ENCODE measurements around the gene PSRC1.

The PSRC1 gene

DNA sequence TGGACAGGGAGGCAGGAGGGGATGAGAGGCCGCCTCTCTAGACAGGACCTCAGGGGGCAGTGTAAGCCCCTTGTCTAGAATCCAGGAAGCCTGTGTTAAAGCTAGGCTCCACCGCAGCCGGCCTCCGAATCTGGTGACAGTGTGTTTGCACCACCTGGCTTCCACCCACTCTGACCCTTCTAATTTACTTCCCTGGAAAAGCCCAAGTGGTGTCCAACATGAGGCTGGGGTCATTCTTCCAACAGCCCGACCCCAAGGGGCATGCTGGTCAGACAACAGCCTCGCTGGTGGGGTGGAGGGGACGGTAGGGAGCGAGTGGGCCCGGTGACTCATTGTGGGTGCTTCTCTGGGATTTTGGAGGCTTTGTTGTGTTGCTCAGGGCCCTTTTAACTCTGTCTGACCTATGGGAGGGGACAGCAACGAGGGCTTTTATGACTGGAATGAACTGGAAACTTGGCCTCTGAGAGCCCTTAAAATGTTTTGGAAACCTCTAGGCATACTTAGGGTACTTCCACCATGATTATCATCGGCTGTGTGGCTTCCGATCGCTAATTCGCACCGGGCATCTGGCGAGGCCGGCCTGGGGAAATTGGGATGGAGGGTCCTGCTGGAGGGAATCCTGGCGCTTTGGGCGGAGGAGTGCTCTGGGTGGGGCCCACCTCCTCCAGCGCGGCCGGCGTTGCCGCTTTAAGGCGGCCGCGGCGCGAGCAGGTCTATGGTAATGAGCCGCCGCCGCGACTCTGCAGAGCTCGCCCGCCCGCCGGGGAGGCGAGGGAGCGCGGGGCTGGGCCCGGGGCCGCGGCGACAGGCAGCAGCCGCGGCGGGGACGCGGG lies 33.9 kb downstream of the PSRC1 start, which contains the start of gene CELSR2:
CELSR2 (plus strand) TSS at position 743 of the 833 bp plus-strand sequence. CDS start 541 bp downstream, outside the sequence.
- FAIRE-seq, result no peak

DNA sequence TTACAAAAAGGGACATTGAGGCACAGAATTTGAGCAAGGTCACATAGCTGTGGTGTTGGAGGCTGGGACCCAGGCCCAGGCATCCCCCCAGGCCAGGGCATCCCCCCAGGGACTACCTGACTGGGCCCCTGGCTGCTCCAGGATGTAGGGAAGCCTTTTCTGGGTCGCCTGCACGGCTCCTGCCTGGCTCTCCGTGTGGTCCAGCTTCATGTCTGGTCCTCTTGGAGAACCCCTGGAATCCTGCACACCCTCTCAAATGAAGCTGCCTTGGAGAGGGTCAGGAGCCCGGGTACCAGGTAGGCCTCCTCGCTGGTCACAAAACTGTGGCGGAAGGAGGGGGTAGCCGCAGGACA lies 34.5 kb downstream of the PSRC1 start:
- DNase-seq (ENCODE audit: insufficient read length, low spot score), result no peak
- no peak for FAIRE-seq

More for the DNA sequence above, 33.9 kb downstream of the PSRC1 start, which contains the start of gene CELSR2:
- peak; percentile 98 for DNase-seq (ENCODE audit: insufficient read length, low spot score)

DNA sequence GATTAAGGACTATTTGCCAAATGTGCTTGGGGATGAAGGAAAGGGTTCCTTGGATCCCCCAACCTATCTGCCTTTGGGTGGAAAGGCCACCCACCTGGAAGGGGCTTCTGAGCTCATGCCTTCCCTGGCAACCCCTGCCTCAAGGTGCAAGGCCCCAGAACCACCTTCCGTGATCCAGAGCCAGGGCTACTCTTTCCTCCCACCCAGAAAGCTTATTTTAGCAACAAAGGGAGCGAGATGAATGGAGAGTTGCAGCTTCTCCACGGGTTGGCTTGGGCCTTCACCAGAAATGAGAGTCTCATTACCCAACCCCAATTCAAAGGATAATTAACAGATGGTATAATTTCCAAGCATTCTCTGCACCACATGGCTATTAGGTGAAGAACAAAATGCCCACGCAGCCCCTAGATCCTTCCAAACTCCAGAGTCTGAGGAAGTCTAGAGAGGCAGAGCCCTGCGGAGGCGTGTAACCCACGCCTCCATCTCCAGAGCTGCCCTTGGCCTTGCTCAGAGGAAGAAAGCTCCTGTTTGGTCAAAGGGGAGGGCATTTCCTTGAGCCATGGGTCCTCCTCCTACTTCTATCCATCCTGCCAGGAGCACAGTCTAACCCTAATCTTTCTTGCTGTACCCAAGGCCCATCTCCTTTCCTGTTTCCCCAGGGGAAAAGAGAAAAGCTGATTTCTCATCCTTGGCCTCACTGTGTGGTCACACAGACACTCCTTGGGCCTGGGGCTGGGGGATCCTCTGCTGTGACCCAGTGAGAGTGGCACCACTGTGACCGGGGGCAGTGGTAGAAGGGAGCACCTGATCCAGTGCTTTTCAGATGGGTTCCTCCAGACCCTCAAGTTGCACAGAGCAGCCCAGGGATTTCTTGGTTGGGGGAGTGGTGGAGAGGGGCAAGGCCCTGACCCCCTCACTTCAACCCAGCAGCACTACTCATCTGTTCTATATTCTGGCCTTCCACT lies 35.3 kb downstream of the PSRC1 start:
- FAIRE-seq (no peak), DNase-seq (ENCODE audit: insufficient read length, low spot score) (no peak)

DNA sequence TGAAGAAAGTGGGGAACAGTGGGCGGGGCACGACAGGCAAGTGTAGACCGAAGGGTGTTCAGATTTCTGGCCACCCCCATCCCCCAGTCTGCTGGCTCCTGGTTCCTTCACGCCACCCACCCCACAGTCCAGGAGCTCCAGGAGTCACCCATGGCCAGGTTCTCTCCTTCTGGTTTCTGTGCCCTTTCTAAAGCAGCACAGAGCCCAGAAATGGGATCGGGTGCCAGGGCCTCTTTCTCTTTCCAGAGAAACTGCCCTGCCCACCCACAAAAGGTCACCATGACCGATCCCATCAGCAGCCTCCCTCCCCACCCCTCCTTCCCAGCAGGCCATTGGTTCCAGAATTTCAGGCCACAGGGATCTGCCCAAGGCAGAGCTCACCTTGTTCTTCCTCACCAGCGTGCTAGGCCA lies 36.8 kb downstream of the PSRC1 start:
- DNase-seq (ENCODE audit: insufficient read length, low spot score), result no peak
- FAIRE-seq, result no peak

DNA sequence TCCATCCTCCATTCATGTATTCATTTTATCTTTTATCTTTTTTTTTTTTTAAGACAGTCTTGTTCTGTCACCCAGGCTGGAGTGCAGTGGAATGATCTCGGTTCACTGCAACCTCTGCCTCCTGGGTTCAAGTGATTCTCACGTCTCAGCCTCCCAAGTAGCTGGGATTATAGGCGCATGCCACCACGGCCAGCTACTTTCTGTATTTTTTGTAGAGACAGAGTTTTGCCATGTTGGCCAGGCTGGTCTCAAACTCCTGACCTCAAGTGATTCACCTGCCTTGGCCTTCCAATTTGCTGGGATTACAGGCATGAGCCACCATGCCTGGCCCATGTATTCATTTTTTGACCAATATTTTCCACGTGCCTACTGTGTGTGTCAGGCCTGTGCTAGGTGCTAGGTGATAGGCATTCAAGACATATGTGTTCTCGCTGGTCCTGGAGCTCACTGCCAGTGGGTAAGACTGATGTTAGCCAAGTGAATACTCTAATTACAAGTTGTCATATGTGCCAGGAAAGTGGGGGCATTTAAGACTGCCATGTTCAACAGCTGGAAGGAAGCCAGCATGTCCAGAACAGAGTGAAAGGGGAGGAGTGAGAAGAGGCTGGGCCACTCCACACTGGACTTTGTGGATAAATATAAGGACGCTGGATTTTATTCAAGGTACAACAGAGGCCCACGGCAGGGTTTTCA lies 38.9 kb downstream of the PSRC1 start:
- FAIRE-seq (no peak), DNase-seq (ENCODE audit: insufficient read length, low spot score) (no peak)

DNA sequence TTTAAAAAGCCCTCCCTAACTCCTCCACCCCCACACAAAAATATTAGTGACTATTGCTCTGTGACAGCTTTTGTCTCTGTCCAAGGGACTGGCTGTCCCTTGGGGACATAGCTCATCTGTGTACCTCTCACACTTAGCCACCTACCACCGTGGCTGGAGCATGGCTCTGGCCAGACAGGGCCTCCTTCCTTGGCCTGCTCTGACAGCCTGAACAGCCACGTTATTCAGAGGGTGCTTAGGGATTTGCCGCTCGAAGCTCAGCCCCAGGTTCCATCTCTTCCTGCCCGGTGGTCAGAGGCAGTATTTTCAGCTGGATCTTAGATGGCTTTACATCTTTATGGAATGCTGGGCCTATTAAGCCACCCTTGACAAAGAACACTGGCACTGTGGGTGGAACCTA lies 39.7 kb downstream of the PSRC1 start:
- DNase-seq (ENCODE audit: insufficient read length, low spot score) (no peak), FAIRE-seq (no peak)

DNA sequence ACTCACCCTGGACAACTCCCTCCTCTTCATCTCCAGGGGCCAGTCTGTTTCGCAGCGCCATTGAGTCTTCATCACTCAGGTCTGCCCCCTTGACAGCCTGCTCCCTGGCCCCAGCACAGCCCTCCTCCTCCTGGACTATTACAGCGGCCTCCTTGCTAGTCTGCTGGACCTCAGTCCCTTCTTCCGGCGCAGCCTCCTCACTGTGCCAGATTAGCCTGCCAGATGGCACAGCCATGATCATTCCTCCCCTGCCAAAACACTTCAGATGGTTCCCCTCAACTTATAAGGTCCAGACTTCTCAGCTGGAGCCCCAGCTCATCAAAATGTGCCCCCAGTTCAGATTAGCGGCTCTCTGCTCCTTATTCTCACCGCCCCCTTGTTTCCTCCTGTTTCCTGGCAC lies 40.6 kb downstream of the PSRC1 start:
- FAIRE-seq, result no peak
- no peak for DNase-seq (ENCODE audit: insufficient read length, low spot score)

DNA sequence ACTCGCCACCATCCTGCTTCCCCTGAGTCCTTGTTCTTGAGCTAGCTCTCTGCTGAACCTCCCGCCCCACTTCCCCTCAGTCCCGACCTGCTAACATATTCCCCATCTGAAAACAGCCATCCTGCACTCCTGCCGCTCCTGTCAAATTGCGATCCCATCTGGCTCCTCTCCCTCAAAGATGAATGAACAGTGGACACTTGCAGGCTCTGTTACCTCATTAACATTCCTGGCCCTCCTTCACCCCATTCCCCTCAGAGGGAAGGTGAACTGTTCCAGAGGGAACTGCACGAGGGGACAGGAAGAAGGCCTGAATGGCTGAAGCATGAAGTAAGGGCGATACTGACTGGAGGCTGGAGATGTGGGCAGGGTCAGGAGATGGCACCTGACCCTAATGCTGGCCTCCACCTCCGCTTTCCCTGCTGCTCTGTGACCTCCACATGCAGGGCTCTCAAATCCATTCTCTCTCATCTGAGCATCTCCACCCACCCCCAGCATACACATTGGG lies 41.1 kb downstream of the PSRC1 start:
- FAIRE-seq, result no peak
- no peak for DNase-seq (ENCODE audit: insufficient read length, low spot score)

DNA sequence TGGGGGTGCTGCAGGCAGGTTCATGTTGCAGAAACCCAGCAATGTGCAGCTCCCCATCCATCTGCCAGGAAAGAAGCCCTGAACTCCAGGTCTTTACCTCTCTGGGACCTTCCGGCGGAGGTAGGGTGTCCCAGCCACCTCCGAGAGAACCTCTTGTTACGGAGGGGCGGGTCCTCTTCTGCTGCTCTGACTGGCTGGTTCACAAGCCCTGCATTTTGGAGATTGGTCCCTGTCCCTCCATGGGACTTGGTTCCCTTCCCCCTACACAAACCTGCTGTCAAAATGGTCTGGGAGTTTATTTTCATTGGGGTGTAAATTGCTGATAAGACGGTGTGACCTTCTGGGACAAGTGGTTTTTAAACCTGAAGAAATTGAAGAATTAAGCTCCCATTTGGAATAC lies 41.6 kb downstream of the PSRC1 start:
- FAIRE-seq (no peak), DNase-seq (ENCODE audit: insufficient read length, low spot score) (no peak)

DNA sequence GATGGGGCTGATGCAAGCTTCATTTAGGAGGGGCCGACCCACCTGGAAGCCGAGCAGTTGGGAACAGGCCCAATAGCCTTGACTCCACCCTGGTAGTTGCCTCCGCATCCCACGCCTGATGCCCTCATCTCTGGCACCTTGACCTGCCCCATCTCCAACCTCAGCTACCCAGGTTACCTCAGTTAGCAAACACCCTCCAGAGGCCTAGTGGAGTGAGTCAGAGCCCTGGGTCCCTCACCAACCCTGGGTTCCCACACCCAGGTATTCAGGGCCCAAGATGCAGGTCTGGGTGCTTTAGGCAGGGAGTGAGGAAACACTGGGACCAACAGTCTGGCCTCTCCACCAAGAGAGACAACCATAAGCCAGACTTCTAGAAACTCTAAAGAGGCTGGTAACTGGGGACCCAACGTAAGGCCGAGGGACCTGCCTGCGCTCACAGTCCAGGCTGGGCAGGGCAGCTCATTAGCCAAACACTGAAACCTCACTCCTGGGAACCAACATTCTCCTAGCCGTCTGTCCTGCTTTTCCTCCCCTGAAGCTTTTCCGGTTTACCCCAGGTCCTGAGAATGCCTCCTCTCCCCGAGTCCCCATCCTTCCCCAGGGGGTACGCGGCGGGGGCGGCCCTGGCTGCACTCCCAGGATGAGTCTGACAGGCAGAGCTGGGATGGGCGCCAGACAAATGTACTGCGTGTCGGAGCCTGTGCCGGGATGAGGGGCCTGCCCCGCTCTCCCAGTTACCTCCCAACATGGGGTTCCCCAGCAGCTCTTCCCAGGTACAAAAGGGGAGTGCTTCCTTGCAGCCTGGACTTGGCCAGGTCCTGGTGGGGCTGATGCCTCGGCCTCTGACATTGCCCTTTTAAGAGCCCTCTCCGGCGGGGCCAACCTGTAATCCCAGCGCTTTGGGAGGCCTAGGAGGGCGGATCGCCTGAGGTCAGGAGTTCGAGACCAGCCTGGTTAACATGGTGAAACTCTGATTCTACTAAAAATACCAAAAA lies 42.5 kb downstream of the PSRC1 start:
- FAIRE-seq (no peak), DNase-seq (ENCODE audit: insufficient read length, low spot score) (no peak)

DNA sequence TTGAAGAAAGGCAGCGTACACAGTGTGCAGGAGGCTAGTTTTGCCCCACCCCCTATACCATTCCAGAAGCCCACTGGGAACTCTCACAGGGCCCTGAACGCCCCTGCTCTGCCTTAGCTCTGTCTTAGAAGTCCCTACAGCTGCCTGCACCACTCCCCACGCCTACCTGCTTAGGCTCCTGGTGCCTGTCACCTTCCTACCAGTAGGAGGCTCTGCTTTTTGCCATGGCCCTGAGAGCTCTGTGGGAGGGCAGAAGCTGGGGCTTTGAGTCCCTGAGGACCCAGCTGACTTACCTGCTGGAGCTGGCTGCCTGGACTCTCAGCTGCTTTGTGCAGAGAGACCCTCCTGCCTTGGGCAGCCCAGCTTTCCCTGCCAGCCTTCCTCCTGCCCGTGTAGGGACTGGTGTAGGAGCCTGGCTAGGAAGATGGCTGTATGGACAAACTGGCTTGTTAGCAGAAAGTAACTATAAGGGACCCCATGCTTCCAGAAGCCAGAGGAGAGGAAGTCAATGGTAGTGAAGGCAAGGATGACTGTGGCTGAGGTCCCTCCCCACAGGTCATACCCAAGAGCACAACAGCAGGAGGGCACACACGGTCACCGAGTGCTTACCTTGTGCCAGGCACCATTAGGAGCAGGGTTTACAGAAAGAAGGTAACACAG lies 43.4 kb downstream of the PSRC1 start:
- DNase-seq (ENCODE audit: insufficient read length, low spot score) (no peak), FAIRE-seq (no peak)

DNA sequence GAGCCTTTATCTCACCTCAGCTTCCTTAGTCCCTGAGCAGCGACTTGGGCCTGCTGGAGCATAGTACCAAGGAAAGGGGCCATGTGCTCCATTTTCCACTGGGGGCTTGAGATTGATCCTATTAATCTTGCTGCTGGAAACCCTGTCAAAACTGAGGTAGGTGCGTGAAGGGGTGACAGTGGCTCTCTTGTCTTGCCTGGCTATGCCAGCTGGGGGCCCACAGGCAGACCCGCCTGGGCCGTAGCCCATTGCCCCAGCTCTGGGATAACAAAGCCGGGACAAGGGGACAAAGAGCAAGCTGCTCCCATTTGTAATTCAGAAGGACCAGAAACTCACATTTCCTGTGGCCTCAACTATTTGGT lies 43.9 kb downstream of the PSRC1 start:
- DNase-seq (ENCODE audit: insufficient read length, low spot score), result no peak
- no peak for FAIRE-seq

DNA sequence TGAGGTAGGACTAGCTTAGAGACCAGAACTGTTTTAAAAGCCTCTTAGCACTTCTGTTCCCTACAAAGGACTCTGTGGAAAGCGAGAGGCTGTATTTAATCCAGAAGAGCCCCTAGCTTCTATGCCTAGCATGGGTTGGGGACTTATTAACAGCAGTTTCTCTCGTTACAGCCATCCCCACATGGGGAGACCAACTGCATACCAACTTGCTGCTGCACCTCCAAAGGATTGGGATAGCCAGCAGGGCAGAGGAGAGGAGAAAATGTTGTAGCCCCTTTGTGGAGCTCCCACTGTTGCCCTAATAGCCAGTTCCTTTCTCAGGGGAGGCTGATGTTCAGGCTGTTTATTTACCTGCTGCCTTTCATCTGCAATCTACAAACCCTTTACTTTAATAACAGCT lies 44.6 kb downstream of the PSRC1 start:
- DNase-seq (ENCODE audit: insufficient read length, low spot score), result no peak
- no peak for FAIRE-seq

DNA sequence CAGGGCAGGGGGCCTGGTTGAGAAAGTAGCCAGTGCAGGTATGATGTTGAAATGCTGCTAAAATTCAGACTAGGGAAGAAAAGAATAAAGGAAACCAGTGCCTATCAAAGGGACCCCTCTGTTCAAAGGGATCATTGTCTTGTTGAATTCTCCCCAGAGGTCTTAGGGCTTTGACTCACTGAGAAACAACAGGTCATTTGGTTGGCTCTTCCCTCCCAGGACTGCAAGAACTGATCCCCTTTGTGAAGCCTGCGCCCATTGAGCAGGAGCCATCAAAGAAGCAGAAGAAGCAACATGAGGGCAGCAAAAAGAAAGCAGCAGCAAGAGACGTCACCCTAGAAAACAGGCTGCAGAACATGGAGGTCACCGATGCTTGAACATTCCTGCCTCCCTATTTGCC lies 45.4 kb downstream of the PSRC1 start:
- no peak for FAIRE-seq
- DNase-seq (ENCODE audit: insufficient read length, low spot score), result no peak

DNA sequence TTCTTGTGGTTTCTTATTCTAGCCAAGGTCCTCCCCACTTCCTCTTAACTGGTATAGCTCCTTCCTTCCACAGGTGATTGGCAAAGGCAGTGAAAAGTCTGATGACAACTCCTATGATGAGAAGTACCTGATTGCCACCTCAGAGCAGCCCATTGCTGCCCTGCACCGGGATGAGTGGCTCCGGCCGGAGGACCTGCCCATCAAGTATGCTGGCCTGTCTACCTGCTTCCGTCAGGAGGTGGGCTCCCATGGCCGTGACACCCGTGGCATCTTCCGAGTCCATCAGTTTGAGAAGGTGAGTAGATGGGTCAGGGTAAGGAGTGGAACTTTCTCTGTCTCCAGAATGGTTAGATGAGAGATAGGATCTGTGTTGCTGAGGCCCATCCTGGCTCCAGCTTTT lies 47.8 kb downstream of the PSRC1 start:
- DNase-seq (ENCODE audit: insufficient read length, low spot score) (no peak), FAIRE-seq (no peak)

DNA sequence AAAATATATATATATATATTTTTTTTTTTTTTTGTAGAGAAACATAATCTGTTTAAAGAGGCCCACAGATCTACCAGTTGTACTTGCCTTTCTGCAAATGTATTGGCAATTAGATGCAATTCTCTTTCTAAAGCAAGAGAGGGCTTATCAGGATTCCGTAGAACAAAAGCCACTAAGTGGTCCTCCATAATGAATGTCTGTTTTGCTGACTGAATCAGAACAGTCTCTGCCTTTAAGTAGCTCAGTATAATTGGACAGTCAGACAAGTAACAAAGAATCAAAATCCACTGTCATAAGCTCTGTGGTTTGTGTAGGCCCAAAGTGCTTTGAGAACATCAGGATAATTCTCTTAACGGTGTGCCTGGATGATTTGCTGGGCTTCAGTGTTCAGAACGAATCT lies 51.9 kb downstream of the PSRC1 start:
- DNase-seq (ENCODE audit: insufficient read length, low spot score), result no peak
- no peak for FAIRE-seq
